GM18511 (cell line): ENCODE data around the gene AFF3.
"Not testable (repeated sequence)": the region's sequence is repeated elsewhere in the genome, so short reads cannot be mapped to it uniquely, and the experiment has no call there.

ENCODE experiments used
- ATAC-seq: cut with Tn5 transposase; IDR thresholded peaks from one replicate; pipeline ENCODE4 v1.9.1; 2021; ENCODE audit warnings: mild to moderate bottlenecking, moderate library complexity; ENCODE audit not compliant: unreplicated experiment

The AFF3 gene

DNA sequence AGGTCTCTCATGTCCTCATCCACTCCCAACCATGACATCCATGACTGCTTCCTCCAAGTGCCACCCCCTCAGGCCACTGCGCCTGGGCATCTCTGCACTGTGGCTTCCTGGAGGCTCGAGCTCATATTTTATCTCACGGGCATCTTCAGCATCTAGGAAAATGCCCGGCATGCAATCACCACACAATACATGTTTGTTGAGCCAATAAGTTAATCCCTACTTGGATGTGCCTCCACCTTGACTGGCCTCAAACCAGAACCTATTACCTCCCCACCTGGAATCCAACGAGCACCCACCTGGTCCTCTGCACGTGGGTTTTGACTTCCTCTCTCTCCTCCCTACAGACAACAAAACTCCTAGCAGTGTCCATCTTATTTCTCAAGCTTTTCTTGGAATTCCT is 453.7 kb downstream of the AFF3 start:
- no peak for ATAC-seq

DNA sequence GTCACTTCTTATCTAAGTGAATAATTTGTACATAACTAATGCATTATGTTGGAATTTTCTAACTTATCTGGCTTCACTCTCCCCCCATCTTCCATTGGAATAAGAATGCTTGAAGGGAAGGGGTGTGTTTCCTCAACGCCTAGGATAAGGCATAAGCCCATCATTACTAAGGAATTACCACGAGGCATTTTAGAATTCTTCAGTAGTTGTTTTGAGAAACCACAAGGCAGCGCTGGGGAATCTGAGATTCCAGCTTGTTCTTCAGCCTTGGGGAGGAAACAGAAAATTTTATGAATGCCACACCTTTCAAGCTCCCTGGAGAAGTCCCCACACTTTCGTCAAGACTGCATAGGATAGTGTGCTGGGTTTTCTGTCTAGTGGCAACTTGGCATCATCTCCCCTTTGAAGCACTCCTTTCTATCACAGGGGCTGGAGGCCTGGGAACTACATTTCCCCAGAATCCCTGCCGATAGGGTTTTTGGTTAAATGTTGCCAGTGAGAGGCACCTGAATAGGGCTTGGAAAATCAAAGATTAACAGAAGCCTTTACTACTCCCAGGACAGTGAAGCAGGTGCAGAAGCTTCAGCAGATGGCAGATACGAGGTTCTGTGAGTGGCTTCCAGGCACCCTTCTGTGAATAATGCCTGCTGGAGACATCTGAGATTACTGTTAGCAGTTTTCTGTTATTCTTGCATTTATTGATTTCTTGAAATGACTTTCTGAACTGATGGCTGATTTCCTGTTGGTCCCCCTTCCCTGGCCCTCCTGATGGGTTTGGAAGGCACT is 459.9 kb downstream of the AFF3 start:
- no peak for ATAC-seq

DNA sequence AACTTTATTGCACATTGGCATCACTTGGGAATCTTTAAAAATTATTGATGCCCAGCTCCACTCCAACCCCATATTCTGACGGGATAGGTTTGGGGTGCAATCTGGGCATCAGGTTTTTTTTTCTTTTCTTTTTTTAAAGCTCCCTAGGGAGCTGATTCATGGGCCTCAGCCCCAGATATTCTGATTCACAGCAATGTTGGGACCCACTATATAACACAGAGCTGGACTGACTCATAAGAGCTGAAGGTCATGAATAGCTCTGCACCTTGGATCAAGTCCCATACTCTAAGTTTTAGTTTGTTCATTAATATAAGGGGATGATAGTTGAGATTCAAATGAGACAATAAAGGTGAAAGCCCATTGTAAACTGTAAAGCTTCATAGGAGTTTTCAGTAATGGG is 461.4 kb downstream of the AFF3 start:
- ATAC-seq = no peak

DNA sequence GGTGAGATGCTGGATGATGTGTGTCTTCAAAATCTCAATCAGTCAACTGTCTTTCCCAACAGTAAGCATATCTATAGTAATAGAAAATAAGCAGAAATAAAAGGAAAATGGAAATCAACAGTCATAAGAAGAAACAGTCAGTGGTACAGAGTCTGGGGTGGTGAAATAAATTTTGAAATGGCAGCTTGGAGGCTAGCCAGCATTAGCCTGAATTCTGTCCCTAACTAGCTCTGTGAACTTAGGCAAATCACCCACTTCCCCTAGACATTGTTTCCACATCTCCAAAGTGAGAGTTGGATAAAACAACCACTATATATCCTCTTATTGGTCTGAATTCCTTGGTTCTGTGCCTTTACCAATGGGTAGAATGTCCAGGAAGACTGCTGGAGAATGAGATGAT is 462.9 kb downstream of the AFF3 start:
- no peak for ATAC-seq

DNA sequence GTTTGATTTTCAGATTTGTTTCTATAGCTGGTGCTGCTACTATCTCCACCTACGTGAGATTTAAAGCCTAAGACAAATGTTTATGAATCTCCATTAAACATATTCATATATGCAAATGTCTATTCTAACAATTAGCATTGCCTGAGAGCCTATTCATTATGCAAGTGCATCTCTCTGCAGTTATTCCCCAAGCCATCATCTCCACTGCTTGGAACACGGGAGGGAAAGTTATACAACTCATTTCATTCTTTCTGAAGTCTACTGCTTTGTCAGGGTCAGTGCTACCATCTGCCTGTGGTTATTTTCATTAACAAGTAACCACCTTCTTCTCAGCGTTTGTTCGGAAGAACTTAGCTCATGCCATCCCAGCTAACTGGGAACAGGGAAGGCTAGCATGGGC is 463.8 kb downstream of the AFF3 start:
- ATAC-seq = no peak

DNA sequence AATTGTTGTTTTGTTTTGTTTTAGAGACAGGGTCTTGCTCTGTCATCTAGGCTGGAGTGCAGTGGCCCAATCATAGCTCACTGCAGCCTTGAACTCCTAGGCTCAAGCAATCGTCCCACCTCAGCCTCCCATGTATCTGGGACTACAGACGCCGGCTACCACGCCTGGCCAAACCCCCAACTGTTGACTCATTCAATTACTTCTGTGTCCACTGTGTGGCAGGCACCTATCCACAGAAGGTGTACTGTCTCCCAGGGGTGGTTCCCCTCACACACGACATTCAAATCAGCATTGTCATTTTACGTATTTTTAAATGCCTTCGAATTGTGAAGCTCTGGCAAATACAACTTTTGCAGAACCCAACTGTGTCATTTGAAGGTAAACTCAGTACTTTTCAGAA is 464.6 kb downstream of the AFF3 start:
- no peak for ATAC-seq

DNA sequence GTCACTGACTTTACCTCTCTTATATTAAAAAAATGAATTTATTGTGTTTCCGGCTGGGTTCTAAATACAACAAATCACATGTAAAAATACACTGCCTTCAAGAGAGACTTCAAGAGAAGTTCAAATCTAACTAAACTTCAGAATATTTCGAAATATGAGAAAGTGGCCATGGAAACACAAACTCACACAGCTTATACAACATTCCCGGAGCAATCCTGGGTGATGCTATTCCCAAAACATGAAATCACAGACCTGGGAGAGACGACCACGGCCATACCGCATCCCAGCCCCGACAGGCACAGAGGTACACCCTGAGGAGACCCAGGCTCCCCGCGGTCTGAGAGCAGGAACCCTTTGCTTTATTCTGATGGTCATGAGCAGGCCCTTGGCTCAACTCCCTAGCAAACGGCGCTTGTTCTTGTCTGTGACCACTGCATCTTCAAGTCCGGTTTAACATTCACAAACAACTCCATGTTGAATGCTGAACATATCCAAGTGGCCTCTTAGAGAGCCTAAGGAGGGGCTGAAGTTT is 467.2 kb downstream of the AFF3 start:
- no peak for ATAC-seq

DNA sequence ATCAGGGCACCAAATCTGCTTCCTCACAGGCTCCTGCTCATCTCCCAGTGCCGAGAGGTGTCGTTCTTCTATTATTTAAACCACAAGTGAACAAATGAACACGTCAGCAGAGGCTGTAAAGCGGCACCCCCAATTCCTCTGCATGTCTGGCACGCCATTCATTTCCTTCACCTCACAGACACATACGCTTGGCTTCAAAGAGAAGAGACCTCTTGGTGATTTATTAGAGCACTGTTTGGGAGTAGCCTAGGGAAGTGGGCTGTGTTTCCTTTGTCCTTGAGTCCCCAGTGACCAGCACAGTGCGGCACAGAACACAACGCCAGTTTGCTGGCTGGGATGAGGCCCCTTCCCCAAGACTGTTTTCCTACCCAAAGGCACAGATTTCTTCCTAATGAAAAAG is 468.3 kb downstream of the AFF3 start:
- ATAC-seq = no peak

DNA sequence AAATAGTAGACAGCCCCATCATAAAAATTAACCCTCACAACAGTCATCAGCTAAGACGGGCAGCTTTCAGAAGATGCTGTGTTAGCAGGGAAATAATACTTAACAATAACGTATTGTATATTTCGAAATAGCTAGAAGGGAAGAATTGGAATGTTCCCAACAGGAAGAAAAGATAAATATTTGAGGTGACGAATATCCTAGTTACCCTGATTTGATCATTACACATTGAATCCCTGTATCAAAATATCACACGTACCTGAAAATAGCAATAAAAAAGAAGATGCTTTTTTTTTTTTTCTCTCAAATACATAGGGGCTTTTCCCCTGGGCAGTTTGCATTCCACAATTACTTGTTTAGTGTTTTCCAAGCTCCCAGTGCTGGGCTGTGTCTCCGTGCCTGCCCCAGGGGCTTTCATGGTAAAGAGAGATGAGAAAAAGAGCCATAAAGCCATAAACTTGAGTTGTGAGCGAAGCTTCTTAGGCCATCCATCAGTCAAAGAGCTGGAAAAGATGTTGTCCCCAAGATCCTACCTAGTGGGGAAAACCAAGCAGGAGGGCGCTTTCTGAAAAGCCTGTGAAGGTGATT is 469.5 kb downstream of the AFF3 start:
- ATAC-seq = no peak

DNA sequence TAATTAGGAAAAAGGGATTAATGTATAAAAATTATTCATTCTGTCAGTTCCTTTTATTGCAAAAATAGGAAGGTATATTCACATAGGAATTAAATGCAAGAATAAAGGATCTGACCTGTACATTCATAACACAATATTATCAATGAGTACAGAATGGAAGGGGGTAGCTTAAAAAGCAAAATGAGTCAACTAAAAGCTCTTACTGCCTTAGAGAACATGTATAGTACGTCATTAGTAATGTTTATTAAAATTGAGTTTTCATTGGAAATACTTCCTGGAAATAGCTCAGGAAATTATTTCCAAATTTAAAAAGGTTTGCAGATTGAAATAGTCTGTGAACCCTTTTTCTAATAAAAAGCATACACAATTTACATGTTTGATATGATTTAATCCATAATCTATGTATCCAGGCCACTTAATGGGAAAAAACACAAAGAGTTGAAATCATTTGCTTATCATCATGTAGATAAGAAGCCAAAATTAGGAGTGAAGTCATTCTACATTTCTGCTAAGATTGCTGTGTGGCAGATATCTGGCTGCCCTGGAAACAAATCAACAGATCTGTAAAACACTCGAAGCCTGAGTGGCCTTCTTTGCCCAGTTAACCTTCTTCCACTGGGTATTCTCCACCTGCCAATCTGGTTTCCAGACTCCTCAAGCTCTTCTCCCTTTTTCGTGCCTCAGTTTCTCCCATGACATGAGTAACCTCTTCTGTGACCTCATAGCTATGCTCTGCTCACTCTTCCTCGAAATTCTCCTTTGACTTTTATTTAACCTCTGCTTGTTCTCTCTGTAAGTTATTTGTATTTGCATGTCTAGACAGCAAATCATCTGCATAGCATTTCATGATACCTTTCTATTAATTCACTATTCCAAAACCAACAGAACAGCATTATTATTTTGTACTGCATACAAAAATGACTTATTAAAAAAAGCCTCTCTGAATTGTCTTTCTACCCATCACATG is 471.3 kb downstream of the AFF3 start:
- no peak for ATAC-seq

DNA sequence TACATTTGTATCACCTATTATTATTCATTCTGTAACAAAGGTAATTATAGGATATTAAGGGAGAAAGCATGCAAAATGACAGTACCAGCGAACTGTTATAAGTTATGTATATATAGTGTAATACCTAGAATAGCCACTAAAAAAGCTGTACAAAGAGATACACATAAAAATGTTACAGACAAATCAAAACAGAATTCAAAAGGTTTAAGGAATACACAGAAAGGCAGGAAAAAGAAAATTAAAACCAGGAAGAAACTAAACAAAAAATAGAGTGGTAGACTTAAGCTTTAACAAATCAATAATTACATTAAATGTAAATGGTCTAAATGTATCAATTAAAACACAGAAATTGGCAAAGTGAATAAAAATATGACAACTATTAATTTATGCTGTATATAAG is 476.1 kb downstream of the AFF3 start:
- no peak for ATAC-seq

DNA sequence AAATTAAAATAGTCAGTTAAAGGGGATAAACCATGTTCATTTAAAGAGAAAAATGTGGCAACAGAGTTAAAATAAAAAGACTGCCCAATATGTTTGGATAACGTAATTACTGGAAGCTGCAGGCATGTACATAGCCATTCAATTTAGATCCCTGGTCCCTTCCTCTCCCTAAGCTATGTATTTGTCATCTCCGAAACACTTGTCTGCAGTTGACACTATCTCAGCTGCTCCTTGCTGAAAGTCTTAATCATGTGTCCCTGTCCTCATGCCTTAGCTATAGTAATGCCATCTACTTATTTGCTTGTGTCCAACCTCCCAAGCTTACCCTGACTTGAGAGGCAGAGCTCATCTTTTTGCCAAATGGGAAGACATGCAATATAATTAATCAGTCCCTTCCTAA is 478.7 kb downstream of the AFF3 start:
- ATAC-seq = no peak

DNA sequence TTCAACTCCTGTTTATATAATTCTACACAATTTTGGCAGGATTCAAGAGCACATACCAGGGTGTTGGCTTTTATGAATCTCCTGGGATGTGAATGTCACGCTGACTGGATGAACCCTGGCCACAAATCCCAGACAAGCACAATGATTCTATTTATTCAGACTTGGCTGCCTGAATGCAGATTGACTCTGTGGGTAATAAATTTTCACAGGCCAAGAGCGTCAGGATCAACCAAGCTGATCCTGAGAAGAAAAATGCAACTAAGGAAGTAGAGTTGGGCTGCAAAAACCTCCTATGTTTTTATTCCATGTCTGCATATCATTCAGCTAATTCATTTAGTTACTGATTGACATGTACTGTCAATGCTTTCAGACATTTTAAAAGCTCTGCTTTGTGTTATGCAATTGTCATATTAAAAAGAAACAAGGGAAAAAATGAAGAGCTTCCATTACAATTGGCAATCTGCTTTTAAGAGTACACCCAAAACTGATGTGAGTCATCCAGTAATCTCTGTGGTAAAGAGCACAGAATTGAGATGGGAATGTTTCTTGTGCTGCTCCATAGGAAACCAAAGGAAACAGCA is 479.5 kb downstream of the AFF3 start:
- no peak for ATAC-seq

DNA sequence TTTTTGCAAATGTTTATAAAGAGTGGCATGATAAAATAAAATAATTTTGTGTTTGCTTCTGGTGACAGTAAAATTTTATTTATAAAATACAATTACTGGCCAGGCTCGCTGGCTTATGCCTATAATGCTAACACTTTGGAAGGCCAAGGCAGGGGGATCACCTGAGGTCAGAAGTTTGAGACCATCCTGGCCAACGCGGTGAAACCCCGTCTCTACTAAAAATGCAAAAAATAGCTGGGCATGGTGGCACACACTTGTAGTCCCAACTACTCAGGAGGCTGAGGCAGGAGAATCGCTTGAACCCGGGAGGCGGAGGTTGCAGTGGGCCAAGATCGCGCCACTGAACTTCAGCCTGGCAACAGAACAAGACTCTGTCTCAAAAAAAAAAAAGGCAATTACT is 480.6 kb downstream of the AFF3 start:
- not testable (repeated sequence) for ATAC-seq

DNA sequence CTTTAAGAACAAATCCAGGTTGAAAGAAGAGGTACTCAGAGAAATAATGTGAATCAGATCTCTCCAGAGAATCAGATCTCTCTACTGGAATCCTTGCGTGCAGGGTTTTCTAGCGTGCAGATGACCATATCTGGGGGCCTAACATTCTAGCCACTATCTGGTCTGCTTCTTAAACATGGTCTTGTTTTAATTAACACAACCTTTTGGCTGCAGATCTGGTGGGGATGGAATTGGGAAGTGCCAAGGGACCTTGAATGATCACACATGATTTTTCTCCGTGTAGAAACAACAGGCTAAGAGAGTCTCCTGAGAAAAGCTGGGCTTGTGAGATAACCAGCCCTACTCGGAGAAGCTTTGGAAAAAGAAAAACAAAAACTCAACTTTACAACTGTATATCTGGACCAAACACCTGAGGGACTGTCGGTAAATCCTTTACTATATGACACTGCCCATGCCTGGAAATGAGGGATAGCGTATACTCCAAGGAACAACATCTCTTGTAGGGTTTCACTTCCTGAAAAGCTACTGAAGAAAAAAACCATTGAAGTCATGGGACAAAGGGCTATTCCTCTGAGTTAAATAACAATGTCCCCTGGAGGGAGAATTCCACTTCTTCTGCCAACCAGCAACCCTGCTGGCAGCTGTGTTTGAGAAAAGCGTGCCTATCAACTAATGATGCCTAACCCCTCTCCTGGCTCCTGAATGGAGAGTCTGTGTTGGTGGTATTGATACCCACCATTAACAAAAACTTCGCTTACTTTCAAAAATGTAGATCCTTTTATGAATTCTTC is 481.6 kb downstream of the AFF3 start:
- ATAC-seq = no peak

DNA sequence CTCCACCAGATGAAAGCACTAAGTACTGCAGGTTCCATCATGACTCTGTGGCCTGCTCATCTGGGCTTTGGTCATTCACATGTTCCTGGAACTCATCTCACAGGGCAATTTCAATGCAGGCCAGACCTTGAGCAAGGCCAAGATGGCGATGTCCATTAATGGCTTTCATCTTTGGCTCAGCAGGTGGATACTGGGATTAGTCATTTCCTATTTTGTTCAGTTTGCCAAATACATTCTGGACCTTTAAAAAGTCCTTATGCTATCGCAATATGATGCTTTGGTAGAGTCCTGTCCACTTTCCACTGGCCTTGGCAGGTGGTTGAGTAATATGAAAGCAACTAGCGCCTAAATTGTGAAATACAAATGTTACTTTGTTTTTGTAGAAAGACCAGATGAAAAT is 482.5 kb downstream of the AFF3 start:
- no peak for ATAC-seq

DNA sequence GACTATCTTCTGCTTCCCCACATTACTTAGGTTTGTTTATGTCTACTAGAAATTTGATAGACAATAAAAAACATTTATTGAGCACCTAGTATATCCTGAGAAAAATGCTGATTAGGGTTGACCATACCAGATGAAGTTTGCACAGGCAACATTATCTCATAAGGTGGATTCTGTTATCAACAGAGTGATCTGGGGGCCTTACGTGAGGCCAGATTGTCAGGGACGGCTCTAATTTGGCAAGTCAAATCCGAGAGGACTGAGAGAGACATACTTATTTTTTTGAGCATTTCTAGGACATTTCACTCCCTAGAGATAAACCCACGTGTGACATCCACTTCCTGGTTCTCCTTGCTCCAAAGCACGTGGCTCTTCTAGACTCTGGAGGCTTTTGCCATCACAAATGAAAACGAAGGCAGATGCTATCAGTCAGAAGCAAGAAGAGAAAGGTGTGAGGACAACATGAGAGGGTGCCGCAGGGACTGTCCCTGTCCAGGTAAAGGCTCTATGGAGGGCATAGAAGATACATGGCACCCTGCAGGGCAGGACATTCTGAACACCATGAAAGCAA is 484.6 kb downstream of the AFF3 start:
- no peak for ATAC-seq

DNA sequence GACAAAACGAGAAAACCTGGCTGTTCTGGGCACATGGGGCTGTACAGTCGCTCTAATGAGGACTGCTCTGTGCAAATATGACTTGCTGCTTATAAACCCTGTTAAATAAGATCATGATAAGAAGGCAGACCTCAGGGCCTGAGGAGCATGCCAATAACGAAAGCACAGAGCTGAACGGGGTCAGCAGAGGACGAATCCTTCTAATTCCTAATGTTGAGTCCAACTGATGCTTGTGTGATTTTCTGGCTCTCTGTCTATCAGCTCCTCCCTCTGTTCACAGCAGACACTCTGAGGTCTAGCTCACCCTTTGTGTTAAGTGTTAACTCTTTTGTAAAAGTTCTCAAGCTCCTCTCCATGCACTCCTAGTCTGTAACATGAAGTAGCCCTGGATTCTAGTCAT is 485.4 kb downstream of the AFF3 start:
- ATAC-seq = no peak

DNA sequence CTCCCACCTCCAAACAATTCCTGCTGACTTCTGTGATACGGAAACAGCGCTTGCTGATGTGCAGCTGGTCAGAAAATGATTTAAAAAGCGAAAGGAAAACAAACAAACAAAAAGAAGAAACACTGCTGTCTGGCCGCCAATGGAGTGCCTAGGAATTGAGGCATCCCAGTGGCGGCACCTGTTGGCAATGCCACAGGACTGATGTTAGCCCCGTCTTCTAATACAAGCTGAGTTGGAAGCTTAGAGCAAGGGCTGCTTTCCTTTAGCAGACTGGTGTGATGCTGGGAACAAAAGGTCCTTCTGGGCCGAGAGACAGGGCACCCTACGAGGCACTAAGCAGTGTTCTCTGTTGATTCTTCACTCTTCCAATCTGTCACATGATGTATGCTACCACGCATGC is 489.0 kb downstream of the AFF3 start:
- ATAC-seq = no peak

DNA sequence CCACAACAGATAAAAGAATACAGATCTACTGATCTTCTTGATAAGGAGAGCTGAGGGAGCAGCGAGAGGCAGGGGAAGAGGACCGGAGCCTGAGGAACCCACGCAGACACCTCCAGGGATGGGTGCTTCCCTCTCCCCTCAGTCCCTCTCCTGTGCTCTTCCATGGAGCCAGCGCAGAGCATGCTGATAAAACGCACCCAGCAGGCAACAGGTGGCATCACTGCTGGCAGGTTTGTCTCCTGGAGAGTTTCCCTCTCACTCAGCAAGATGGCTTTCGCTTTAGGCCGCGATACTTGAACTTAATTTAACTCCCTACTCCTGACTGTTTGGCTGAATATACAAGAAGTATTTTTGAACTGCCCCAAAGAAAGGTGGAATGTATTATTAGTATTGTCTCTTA is 489.5 kb downstream of the AFF3 start:
- no peak for ATAC-seq
